ENCODE data around the gene SUGCT. TPM values are rescaled to one million over a fixed set of nuclear protein-coding genes. Genes with fewer than 3 reads are reported as not detected.

SUGCT gene
- 8.4 and 18.9 TPM in 2 replicates for total RNA-seq

DNA sequence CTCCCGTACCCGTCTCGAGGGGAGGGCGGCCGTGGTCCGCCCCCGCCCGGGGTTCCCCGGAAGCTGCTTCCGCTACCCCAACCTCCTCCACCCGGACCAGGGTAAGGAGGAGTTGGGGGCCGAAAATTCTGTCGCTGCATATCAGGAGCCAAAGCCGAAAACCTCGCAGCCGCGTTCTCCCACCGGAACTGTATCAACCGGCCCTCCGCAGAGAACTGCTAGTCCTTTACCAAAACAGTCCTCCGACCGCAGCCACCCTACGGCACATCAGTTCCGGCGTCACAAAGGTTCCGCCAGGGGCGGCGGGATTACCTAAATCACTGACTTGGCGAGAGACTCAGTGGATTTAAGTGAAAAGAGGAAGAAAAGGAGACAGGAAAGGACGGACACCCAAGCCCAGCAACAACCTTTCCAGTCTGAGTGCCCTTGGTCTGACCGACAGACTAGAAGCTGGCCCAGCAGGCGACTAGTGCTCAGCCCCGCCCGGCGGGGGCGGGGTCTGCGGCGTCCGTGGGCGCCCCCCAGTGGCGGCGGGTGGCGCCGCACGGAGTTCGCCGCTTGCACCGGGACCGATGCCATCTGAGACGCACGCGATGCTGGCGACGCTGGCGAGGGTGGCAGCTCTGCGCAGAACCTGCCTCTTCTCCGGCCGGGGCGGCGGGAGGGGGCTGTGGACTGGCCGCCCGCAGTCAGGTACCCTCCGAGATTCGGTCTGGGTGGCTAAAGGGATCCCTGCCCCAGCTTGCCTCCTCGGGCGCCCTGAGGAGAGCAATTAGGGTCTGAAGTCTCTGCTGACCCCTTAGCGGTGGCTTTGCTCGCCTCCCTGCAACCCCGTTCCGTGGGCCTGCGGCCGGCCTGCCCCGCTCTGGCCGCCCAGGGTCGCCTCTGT lies at the start of gene SUGCT, which contains the start of gene MPLKIP:
SUGCT (plus strand) TSS at position 578 of the 889 bp plus-strand sequence.
MPLKIP (minus strand) TSS at position 195 of the 889 bp plus-strand sequence; CDS start at position 140, 55 bp downstream.

Other genes with a start within 250 kb of the SUGCT start
- gene CDK13, start 184.7 kb upstream of the SUGCT start, total RNA-seq = 59.7 and 63.8 TPM in 2 replicates
- 15.3 and 18.8 TPM in 2 replicates for gene MPLKIP, start 383 bp upstream of the SUGCT start, total RNA-seq

All from smooth muscle cell of the pulmonary artery (primary cell).